Measurements from ENCODE around the gene ZNF714.

Gene ZNF714

DNA sequence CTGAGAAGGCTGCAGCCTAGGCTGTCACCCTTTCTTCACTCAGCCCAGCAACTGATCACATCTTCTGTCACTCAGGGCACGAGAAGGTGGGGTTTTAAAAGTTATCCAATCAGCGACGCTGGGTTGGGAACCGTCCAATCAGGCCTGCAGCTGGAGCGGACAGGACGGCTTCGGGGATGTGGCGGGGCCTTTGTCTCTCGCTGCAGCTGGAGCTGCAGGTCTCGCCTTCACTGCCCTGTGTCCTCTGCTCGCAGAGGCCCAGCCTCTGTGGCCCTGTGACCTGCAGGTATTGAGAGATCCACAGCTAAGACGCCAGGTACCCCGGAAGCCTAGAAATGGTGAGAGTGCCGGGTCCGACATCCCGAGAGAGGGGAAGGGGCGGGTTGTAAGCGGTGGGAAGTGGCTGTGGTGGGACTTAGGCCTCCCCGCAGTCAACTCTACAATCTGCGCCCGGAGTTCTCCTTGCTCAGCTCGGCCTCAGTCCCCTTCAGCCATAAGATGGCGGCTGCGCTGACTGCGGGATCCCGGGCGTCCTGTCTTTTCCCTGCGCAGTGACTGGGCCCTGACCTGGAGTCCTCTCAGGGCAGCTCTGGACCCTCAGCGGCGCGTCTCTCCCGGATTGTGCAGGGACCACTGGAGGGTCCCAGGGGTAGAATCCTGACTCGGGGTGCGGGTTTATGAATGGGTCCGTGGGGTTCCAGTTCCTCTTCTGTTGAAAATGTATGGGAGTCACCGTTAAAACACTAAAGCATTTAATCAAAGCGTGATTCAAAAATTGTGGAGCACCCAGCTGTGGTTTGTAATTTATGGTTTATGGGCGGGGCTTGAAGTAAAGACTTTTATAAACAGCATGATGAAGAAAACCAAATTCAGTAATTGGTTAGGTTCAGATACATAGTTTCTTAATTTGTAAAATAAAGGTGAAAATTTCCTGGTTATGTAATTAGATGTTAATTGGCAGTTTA is at the start of gene ZNF714:
TSS of gene ZNF714 (plus strand) at position 193 of the 965 bp plus-strand sequence. CDS start 16,066 bp downstream, outside the sequence.
- peak; percentile 88 for DNase-seq

DNA sequence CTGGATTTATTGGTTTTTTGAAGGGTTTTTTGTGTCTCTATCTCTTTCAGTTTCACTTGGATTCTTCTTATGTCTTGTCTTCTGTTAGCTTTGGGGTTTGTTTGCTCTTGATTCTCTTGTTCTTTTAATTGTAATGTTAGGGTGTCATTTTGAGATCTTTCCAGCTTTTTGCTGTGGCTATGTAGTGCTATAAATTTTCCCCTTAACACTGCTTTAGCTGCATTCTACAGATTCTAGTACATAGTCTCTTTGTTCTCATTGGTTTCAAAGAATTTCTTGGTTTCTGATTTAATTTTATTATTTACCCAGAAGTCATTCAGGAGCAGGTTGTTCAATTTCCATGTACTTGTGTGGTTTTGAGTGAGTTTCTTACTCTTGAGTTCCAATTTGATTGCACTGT is 37.0 kb upstream of the ZNF714 start:
- DNase-seq: no peak

DNA sequence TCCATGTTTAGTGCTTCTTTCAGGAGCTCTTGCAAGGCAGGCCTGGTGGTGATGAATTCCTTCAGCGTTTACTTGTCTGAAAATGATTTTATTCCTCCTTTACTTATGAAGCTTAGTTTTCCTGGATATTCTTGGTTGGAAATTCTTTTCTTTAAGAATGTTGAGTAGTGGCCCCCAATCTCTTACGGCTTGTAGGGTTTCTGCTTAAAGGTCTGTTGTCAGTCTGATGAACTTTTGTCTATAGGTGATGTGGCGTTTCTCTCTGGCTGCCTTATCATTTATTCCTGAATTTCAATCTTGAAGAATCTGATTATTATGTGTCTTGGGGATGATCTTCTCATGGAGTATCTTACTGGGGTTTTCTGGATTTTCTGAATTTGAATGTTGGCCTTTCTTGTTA is 35.5 kb upstream of the ZNF714 start:
- DNase-seq: no peak

DNA sequence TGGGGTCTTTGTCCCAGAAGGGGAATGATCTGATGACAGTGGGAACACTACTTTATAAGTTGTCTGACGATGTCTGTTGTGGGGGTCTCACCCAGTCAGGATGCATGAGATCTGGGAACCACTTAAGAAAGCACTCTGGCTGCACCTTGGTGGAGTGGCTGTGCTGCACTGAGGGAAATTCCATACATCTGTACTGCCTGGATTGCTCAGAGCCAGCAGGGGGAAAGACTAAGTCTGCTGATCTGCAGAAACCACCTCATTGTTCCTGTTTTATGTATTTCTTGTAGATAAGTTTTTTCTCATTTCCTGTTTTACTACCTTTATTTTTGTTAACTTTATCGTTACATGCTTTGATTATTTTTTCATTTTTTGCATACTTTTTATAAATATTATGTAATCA is 34.3 kb upstream of the ZNF714 start:
- no peak for DNase-seq

DNA sequence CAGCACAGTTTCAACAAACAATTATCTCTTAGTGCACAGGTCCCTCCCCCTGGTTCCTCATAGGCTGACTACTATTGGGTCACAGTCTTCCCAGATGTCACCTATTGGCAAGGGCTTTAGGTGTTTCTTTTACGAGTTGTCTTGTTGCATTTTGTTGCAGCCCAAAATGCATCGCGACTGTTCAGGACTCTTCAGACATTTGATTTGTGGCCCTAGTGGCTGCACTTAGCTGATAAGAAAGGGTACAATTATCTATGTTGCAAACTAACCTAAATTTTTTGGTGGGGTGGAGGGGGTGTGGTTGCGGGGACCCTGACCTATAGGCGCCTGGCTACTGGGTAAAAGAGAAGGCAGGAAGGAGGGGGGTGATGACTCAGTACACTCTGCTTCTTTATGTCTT is 29.1 kb upstream of the ZNF714 start:
- DNase-seq: no peak

DNA sequence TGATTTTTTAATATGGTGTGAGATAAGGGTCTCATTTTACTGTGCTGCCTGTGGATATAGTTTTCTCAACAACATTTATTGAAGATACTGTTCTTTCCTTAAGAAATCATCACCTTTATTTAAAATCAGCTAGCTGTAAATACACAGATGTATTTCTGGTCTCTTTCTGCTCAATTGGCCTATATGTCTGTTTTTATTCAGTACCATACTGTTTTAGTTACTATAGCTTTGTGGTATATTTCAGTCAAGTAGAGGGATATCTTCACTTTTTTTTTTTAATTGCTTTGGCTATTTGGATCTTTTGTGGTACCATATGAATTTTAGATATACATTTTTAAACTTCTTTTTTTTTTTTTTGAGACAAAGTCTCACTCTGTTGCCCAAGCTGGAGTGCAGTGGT is 16.7 kb upstream of the ZNF714 start:
- DNase-seq: no peak

DNA sequence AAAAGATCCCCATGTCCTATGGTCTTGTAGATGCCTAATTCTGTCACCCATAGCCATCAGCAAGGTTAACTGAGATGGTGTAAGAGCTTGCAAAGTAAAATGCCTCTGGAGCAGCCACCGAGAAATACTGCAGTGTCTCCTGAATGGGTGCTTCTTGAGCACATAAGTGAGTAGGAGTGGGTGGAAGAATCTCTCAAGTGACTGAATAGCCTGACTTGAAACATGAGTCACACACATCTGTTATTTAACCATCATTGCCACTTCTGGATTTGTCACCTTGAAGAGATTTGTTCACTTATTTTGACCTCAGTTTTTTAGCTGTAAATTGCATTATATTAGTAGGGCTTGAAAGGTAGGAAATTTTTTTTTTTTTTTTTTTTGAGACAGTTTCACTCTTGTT is 2.3 kb downstream of the ZNF714 start:
- DNase-seq: no peak

DNA sequence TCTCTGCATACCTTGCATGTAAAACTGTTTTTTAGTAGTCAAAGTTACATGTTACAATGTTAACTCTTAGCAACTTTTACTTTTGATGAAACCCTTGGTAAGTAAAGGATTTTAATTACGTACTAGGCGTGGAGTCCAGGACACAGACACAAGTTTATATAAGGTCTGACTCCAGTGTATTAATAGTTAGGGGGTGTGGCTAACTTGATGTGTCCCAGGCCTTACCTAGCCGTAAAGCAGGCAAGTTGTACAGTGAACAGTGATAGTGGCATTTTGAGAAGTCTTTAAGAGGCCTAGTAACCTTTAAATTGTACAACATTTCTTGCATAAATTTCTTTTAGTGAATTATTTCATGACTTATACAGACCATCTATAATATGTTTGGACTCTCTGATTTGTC is 5.9 kb downstream of the ZNF714 start:
- DNase-seq: no peak

DNA sequence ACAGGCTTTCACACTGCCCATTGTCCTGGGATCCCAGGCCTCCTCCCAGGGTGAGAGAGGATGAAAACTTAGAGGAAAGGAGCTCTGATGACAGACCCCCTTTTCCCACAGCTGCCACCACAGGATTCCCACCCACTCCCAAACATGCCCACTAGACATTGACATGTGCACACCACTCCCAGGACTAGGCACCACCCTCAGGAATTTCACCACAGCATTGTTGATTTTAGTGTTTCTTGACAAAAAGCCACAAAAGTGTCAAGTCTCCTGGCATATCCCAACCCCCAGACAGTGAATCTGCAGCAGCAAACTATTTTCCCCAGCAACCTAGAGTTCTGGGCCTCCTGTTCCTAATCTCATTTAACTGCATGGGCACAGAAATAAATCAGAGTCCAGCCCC is 10.1 kb downstream of the ZNF714 start:
- DNase-seq: no peak

DNA sequence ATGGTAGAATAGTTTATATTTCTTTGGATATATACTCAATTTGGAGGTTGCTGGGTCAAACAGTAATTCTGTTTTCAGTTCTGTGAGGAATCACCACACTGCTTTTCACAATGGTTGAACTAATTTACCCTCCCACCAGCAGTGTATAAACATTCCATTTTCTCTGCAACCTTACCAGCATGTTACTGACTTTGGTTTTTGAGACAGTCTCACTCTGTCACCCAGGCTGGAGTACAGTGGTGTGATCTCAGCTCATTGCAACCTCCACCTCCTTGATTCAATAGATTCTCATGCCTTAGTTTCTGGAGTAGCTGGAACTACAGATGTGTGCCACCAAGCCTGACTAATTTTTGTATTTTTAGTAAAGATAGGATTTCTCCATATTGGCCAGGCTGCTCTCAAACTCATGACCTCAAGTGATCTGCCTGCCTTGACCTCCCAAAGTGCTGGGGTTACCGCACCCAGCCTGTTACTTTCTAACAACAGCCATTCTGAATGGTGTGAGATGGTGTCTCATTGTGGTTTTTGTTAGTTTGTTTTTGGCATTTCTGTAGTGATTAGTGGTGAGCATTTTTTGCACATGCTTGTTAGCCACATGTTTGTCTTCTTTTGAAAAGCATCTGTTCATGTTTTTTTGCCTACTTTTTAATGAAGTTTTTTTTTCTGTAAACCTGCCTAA is 12.5 kb downstream of the ZNF714 start:
- no peak for DNase-seq

DNA sequence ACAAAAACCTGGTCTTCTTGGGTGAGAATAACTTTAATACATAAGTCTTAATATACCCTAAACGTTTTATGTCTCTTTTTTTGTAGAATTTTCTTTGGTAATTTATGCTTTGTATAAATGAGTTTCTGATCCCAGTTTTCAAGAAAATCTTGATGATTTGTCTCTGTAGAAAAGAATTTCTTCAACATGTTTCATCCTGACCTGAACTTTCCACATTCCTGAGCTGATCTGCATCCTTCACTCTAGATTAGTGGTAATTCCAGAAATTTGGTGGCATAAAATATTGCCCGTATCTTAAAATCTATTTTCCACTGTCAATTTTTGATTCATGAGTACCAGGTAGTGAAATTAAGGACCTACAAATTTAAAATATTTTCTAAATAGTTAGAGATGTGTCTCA is 16.3 kb downstream of the ZNF714 start:
- DNase-seq: no peak

DNA sequence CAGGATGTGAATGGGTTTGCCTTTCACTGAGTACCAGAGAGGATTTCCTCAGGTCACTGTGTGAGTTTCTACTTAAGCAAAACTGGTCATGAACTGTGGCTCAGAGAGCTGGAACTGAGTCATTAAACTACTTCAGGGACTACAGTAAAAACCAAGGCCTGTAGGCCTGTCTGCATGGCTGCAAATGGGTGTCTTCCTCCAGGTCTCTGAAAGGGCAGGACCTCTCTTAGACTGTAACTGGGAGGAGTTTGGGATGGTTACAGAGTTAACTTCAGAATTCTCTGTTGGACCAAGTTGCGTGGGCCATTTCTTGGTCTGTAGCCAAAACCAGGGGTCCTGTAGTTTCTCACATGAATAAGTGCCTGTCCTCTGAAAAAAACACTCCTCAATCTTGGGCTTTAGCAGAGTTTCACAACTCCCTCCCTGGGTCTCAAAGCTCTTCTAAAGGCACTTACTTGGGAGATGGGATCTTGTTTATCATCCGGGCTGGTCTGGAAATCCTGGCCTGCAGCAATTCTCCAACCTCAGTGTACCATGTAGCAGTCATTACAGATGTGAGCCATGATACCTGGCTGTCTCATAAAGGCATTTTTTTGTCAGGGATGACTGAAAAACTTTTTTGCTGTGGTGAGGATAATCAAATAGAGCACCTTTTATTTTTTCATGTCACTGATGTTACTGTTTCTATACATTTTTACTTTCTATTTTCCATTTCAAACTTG is 19.7 kb downstream of the ZNF714 start:
- no peak for DNase-seq

DNA sequence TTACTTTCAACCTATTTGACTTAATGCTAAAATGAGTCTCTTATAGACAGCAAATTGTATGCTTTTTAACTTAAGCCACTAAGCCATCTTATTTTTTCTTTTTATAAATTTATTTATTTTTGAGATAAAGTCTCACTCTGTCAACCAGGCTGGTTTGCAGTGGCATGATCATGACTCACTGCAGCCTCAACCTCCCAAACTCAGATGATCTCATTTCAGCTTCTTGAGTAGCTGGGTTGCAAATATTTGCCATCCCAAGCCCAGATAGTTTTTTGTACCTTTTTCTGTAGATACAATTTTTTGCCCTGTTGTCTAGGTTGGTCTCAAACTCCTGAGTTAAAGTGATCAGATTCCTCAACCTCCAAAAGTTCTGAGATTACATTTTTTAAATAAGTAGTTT is 27.1 kb downstream of the ZNF714 start:
- DNase-seq: no peak

DNA sequence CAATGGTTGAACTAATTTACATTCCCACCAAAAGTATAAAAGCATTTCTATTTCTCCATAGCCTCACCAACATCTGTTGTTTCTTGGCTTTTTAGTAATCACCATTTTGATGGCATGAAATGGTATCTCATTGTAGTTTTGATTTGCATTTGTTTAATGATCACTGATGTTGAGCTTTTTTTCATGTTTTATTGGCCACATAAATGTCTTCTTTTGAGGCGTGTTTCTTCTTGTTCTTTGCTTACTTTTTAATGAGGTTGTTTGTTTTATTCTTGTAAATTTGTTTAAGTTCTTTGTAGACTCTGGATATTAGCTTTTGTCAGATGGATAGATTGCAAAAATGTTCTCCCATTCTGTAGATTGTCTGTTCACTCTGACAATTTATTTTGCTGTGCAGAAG is 28.2 kb downstream of the ZNF714 start:
- DNase-seq: no peak

DNA sequence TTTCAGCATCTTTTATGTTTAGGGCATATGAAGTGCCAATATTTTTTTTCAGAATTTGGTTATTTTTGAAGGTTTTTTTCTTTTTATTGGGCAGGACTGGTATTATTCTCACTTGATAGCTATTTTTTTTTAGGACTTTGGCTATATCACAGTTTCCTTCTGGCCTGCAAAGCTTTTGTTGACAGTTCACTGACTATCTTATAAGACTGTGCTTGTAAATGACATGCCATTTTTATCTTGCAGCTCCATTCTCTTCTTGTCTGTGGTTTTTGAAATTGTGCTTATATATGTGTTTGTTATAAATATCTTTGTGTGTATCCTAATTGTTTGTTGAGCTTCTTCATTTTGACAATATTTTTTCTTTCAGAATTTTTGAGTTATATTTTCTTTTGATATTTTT is 33.4 kb downstream of the ZNF714 start:
- DNase-seq: no peak

DNA sequence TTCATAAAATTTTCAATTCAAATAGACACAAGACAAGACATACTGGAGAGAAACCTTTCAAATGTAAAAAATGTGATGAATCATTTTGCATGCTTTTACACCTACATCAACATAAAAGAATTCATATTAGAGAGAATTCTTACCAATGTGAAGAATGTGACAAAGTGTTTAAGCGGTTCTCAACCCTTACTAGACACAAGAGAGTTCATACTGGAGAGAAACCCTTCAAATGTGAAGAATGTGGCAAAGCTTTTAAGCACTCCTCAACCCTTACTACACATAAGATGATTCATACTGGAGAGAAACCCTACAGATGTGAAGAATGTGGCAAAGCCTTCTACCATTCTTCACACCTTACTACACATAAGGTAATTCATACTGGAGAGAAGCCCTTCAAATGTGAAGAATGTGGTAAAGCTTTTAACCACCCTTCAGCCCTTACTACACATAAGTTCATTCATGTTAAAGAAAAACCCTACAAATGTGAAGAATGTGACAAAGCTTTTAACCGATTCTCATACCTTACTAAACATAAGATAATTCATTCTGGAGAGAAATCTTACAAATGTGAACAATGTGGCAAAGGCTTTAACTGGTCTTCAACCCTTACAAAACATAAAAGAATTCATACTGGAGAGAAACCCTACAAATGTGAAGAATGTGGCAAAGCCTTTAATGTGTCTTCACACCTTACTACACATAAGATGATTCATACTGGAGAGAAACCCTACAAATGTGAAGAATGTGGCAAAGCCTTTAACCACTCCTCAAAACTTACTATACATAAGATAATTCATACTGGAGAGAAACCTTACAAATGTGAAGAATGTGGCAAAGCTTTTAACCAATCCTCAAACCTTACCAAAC is 35.3 kb downstream of the ZNF714 start:
- DNase-seq: no peak

DNA sequence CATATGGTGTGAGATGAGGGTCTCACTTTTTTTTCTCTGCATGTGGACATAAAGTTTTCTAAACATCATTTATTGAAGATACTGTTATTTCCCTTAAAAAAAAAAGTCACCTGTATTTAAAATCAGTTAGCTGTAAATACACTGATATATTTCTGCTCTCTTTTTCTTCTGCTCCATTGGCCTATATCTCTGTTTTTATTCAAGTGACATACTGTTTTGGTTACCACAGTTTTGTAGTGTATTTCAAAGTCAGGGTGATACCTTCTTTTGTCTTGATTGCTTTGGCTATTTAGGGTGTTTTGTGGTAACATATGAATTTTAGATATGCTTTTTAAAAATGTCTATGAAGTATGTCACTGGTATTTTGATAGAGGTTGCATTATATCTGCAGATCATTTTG is 44.1 kb downstream of the ZNF714 start:
- DNase-seq: no peak

DNA sequence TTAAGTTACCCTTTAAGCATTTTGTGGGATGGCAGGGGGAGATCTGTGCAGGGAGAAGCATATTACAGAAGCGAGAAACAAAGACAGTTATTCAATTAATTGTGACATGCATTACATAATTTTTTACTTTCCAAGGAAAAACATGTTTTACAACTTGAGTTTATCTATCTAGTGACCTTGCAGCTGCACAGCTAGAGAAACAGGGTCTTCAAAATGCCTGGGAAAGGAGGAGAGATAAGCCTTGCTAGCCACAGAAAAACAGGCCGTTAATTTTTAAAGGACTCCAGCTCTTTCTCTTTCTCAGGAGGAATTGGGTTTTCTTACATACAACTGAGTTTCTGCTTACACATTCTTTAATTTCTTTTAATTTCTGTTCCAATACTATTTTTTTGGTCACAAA is 45.0 kb downstream of the ZNF714 start:
- no peak for DNase-seq

DNA sequence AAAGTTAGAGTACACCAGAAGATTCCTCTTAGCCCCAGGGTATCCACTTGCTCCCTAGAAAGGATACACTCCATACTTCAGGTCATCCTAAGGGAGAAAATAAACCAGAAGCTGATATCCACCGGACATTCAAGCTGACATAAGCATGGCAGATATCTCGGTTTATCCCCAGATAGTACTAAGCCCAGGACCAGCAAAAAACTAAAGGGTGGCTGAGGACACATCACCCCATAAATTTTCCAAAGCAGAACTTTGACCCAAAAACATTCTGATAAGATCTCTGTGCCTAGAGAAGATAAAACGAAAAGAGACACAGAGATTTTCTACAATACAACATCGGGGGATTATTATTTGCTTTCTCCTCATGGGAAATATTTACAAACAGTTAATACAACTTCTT is 45.9 kb downstream of the ZNF714 start:
- DNase-seq: no peak

DNA sequence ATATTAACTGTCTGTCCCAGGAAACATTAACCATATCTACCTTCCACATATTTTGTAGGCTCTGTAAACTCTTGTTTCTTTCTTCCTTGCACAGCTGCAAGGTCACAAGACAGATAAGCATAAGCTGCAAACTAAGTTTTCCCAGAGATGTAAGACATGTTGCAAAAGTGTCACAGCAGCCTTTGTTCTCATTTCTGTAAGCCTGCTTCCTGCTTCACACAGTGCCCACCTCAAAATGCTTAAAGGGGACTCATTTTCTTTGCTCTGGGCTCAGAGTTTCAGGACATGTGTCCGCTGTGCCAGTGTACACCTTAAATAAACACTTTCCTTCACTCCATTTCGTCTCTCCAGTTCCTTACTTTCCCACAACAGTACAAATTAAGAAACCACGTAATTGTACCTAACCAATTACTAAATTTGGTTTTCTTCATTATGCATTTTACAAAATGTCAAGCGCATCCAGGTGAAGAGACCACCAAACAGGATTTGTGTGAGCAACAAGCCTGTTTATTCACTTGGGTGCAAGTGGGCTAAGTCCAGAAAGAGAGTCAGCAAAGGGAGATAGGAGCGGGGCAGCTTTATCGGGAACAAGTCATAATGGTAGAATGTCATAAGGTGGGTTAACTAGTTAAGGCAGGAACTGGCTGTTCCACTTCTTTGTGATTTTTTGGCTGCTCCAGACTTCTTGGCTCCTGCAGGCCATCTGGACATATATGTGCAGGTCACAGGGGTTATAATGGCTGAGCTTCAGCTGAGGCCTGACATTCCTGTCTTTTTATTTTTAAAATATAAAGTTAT is 47.1 kb downstream of the ZNF714 start:
- DNase-seq: no peak

DNA sequence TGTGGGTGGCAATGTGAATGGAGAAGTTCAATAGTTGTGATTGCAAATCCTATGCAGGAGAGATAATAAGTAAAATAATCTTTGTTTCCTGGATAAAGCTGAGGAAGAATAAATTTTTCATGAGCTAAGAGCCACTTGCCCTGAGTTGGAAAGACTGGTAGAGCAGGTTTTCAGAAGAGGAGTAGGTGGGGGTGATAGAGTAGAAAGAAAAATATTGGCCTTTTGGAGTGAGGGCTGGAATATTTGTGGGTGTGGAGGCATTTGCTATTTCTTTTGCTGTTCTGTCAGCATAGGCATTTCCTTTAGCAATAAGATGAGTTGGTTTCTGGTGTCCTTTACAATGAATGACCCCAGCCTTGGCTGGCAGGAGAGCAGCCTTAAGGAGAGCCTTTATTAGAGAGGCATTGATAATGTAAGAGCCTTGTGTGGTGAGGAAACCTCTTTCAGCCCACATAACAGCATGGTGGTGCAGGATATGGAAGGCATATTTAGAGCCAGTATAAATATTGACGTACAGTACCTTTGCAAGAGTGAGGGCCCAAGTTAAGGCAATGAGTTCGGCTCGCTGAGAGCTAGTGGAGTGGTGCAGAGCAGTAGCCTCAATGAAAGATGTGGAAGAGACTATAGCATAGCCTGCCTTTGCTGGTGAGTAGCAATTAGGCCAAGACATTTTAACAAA is 48.2 kb downstream of the ZNF714 start:
- DNase-seq: no peak

Measured in amniotic stem cell (primary cell).